ENCODE results near the gene TRIM52.

The TRIM52 gene

DNA sequence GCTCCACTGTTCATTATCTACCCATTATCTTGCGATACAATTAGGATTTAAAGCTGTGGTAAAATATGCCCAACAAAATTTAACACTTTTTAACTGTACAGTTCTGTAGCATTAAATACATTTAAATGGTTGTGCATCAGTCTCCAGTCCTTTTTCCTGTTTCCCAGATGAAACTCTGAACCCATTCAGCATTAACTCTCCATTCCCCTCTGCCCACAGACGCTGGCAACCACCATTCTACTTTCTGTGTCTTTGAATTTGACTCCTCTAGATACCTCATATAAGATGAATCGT is 53.0 kb downstream of the TRIM52 start:
- Histone ChIP-seq H3K79me2 (ENCODE audit: insufficient read depth, low read length) (no peaks in the 10 kb centered on the region), H3K27me3 (ENCODE audit: insufficient read depth, low read length, poor library complexity) (peaks cover 35% of the 10 kb centered on the region), H3K36me3 (ENCODE audit: insufficient read depth, low read length) (no peaks in the 10 kb centered on the region), H3K27ac (ENCODE audit: low read length) (no peak overlapping the region), H2AFZ (ENCODE audit: low read depth, low read length) (0 out of 2 replicates have a peak overlapping the region, but pooled peaks have one; percentile 72), H3K4me1 (ENCODE audit: insufficient read depth, low read length) (peaks cover 49% of the 10 kb centered on the region), H3K4me2 (ENCODE audit: insufficient read depth, low read length) (peak overlapping the region; percentile 73), H4K20me1 (ENCODE audit: insufficient read depth, low read length) (0 out of 2 replicates have a peak, but pooled peaks cover 3% of the 10 kb centered on the region), H3K4me3 (ENCODE audit: low read depth in 1 of 2, low read length in 2 of 2) (peak overlapping the region in 1 of 2 experiments; percentile 64; a peak in 2 of 4 replicates), H3K9me3 (ENCODE audit: insufficient read depth, low read length, severe bottlenecking) (no peaks in the 10 kb centered on the region), H3K9ac (ENCODE audit: low read depth, low read length) (peak overlapping the region; percentile 58; the same call in 1 of the 2 replicates)
- TF ChIP-seq EZH2 (IDR thresholded peaks at IDR 0.05; ENCODE audit: borderline replicate concordance, low read depth, low read length, severe bottlenecking) (no peak), CTCF (IDR thresholded peaks at IDR 0.05; ENCODE audit: borderline replicate concordance, extremely low read depth, low read length, poor library complexity, severe bottlenecking) (no peak)
- DNase-seq, result no peak
- ATAC-seq (ENCODE audit: insufficient read depth, low read depth), result no peak

DNA sequence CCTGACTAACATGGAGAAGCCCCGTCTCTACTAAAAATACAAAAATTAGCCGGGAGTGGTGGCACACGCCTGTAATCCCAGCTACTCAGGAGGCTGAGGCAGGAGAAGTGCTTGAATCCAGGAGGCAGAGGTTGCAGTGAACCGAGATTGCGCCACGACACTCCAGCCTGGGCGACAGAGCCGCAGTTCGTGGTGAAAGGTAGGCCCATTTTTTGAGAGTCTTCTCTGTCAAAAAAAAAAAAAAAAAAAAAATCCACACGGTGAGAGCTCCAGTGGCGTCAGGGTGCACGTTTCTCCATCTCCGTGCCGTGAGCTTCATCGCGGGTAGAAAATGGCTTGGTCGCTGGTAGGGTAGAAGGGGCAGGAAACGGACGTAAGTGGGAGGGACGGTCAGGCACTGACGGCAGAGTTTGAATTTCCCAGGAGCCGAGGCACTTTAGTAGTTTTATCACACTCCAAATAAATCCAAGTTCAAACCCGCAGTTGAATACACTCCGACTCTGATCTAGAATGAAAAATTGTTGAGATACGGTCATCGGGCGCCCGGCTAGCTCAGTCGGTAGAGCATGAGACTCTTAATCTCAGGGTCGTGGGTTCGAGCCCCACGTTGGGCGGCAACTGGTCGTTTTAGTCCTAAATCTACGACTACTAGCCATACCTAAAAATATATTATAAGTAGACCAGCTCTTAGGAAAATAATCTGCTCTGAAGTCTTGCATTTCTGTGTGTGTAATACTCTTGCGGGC is 53.6 kb downstream of the TRIM52 start:
- peak overlapping the region; percentile 73 for H3K4me2 ChIP-seq (ENCODE audit: insufficient read depth, low read length)
- no peaks in the 10 kb centered on the region for H3K36me3 ChIP-seq (ENCODE audit: insufficient read depth, low read length)
- H3K27ac ChIP-seq (ENCODE audit: low read length), result peak overlapping the region; percentile 52
- peak overlapping the region; percentile 58 for H3K9ac ChIP-seq (ENCODE audit: low read depth, low read length)
- H2AFZ ChIP-seq (ENCODE audit: low read depth, low read length), result peak overlapping the region; percentile 72
- H3K4me3 ChIP-seq (ENCODE audit: low read depth in 1 of 2, low read length in 2 of 2), result peak overlapping the region; percentile 32 to 64; a peak in 3 of 4 replicates
- peaks cover 36% of the 10 kb centered on the region for H3K27me3 ChIP-seq (ENCODE audit: insufficient read depth, low read length, poor library complexity)
- H3K9me3 ChIP-seq (ENCODE audit: insufficient read depth, low read length, severe bottlenecking), result no peaks in the 10 kb centered on the region
- ATAC-seq (ENCODE audit: insufficient read depth, low read depth) (peak; percentile 55), DNase-seq (peak; percentile 85)
- no peaks in the 10 kb centered on the region for H3K79me2 ChIP-seq (ENCODE audit: insufficient read depth, low read length)
- TF ChIP-seq CTCF (IDR thresholded peaks at IDR 0.05; ENCODE audit: borderline replicate concordance, extremely low read depth, low read length, poor library complexity, severe bottlenecking) (no peak), EZH2 (IDR thresholded peaks at IDR 0.05; ENCODE audit: borderline replicate concordance, low read depth, low read length, severe bottlenecking) (no peak)
- H4K20me1 ChIP-seq (ENCODE audit: insufficient read depth, low read length), result 0 out of 2 replicates have a peak, but pooled peaks cover 3% of the 10 kb centered on the region
- peaks cover 49% of the 10 kb centered on the region for H3K4me1 ChIP-seq (ENCODE audit: insufficient read depth, low read length)

DNA sequence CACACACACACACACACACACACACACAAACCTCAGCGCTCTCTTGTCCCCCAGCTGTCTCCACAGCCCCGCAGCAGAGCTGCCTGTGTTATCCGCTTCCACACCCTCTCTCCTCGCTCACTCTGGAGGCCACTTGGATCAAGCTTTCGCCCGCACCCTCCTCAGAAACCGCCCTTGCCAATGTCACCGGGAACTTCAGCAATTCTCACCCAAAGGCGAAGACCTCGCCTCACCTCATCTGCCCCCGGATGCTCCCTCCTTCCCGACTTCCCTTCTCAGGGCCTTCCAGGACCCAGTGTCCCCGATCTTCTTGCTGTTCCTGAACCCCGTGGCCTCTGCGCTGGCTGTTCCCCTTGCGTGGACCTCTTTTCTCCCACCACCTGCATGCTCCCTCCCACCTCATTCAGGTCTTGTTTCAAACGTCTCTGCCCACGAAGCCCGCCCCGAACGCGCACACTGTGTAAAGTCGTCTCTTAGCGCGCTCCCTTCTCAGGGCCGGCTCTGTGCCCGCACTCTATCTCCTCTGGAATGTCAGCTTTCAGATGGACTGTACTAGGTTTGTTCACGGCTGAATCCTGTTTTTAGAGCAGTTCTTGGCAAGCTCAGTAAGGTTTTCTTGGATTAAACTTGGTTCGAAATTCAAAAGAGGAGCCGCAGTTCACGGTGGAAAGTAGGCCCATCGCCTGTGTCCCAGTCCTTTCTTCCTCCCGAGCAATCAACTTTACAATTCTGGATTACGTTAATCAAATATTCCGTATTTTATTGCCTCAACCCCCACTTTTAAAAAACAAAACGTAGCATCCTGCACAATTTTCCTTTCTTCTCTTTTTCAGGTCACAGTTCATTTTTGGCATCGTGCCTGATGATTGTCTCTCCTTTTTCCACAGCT is 54.9 kb downstream of the TRIM52 start:
- Histone ChIP-seq H3K36me3 (ENCODE audit: insufficient read depth, low read length) (no peaks in the 10 kb centered on the region), H3K4me1 (ENCODE audit: insufficient read depth, low read length) (peaks cover 49% of the 10 kb centered on the region), H3K4me3 (ENCODE audit: low read depth in 1 of 2, low read length in 2 of 2) (peak overlapping the region; percentile 5 to 64; a peak in 3 of 4 replicates), H3K27ac (ENCODE audit: low read length) (no peak overlapping the region), H3K9me3 (ENCODE audit: insufficient read depth, low read length, severe bottlenecking) (no peaks in the 10 kb centered on the region), H2AFZ (ENCODE audit: low read depth, low read length) (peak overlapping the region; percentile 49; the same call in 1 of the 2 replicates), H3K4me2 (ENCODE audit: insufficient read depth, low read length) (peak overlapping the region; percentile 73), H3K79me2 (ENCODE audit: insufficient read depth, low read length) (no peaks in the 10 kb centered on the region), H3K9ac (ENCODE audit: low read depth, low read length) (peak overlapping the region; percentile 58), H3K27me3 (ENCODE audit: insufficient read depth, low read length, poor library complexity) (peaks cover 38% of the 10 kb centered on the region), H4K20me1 (ENCODE audit: insufficient read depth, low read length) (0 out of 2 replicates have a peak, but pooled peaks cover 3% of the 10 kb centered on the region)
- TF ChIP-seq CTCF (IDR thresholded peaks at IDR 0.05; ENCODE audit: borderline replicate concordance, extremely low read depth, low read length, poor library complexity, severe bottlenecking), result no peak
- peak; percentile 61 for TF ChIP-seq EZH2 (IDR thresholded peaks at IDR 0.05; ENCODE audit: borderline replicate concordance, low read depth, low read length, severe bottlenecking)
- DNase-seq (no peak), ATAC-seq (ENCODE audit: insufficient read depth, low read depth) (no peak)

All from DND-41 (cell line).